ENCODE results near the gene KRT23. TPM values are rescaled to one million over a fixed set of nuclear protein-coding genes. Genes with fewer than 3 reads are reported as not detected.

Gene KRT23
- total and polyA plus RNA-seq, 2 of the 13 experiments (the other 11 are each of a cell fraction or from before 2014, with no cell fraction given), result 24.7 to 51.1 TPM

GRCh38 chr17:40951011-40951622, 13.7 kb upstream of the KRT23 start:
- no peak overlapping the region for H3K9ac ChIP-seq (ENCODE audit: insufficient read depth, low read depth, low read length)
- FAIRE-seq, result no peak
- intact Hi-C loops (cut with micrococcal nuclease; ENCODE audit: unreplicated experiment), result no loop called here
- no peaks in the 10 kb centered on the region for H3K27me3 ChIP-seq (ENCODE audit: control insufficient read depth in 1 of 2, insufficient read depth in 2 of 2, low read length in 2 of 2)
- H3K79me2 ChIP-seq (ENCODE audit: insufficient read depth, low read length), result no peaks in the 10 kb centered on the region
- H3K36me3 ChIP-seq (replicated peaks in 1 of 2; ENCODE audit: control insufficient read depth in 1 of 2, insufficient read depth in 2 of 2, low read length in 2 of 2), result no peaks in the 10 kb centered on the region; a peak in 1 of 5 replicates
- DNase-seq (ENCODE audit: low spot score), result peak; percentile 63
- no peaks in the 10 kb centered on the region for H3K9me3 ChIP-seq (ENCODE audit: low read length)
- TF ChIP-seq EP300 (IDR thresholded peaks at IDR 0.05; ENCODE audit: low read depth in 2 of 2, low read length in 2 of 2) (peak in 1 of 2 experiments; percentile 70; a peak in 2 of 4 replicates), EP300 (CRISPR knock-in tag; IDR thresholded peaks at IDR 0.05; ENCODE audit: borderline replicate concordance) (no peak), ZNF589 (CRISPR knock-in tag; conservative IDR thresholded peaks at IDR 0.05) (0 out of 2 replicates have a peak, but pooled peaks have one; percentile 38), FOSL2 (CRISPR knock-in tag; IDR thresholded peaks at IDR 0.05) (peak; percentile 45), ZNF44 (CRISPR knock-in tag; IDR thresholded peaks at IDR 0.05) (0 out of 2 replicates have a peak, but pooled peaks have one; percentile 28), ZNF260 (CRISPR knock-in tag; IDR thresholded peaks at IDR 0.05; ENCODE audit: borderline replicate concordance, low read depth) (no peak), TCF7 (IDR thresholded peaks at IDR 0.05; ENCODE audit: low read depth) (peak; percentile 62; the same call in 1 of the 2 replicates), HNF4A (CRISPR knock-in tag; IDR thresholded peaks at IDR 0.05) (0 out of 2 replicates have a peak, but pooled peaks have one; percentile 5), MED1 (CRISPR knock-in tag; IDR thresholded peaks at IDR 0.05) (0 out of 2 replicates have a peak, but pooled peaks have one; percentile 16), IKZF4 (CRISPR knock-in tag; IDR thresholded peaks at IDR 0.05; ENCODE audit: borderline replicate concordance, low read depth, not compliant biosample characterization) (no peak), NFATC3 (CRISPR knock-in tag; IDR thresholded peaks at IDR 0.05) (0 out of 2 replicates have a peak, but pooled peaks have one; percentile 27), CENPBD1 (CRISPR knock-in tag; IDR thresholded peaks at IDR 0.05; ENCODE audit: borderline replicate concordance, low read depth) (no peak)
- WGBS (ENCODE audit: low lambda C conversion rate), result 96% methylated on average over 2 of the region's 2 CpGs
- peaks cover 85% of the 10 kb centered on the region for H3K4me1 ChIP-seq (ENCODE audit: insufficient read depth, low read length)
- ATAC-seq, result no peak
- ChIA-PET CTCF (ENCODE audit: low intra/inter-chr PET ratio, low total read pairs) (no interaction called here), POLR2A (interaction anchor here (0.9 kb wide), 1 partner anchor 109 kb away, joined by 3 read pairs; the partner anchor contains the start of gene KRTAP2-3)
- no TSS peak for BruUV-seq (replicated peaks)
- no peak overlapping the region for H3K27ac ChIP-seq (ENCODE audit: extremely low read length, insufficient read depth, low read length)
- no peak overlapping the region for H3K4me2 ChIP-seq (ENCODE audit: low read depth, low read length)
- no peak overlapping the region for H2AFZ ChIP-seq (ENCODE audit: low read length)
- in situ Hi-C loops (cut with HindIII; ENCODE audit: extremely low pct_ligation_motif_present, low pct_unique_long_range_greater_than_20kb), result loop anchor here (10.0 kb wide), 1 partner anchor 104 kb away; the partner anchor contains the start of gene KRTAP2-2
- H4K20me1 ChIP-seq (ENCODE audit: insufficient read depth, low read length), result no peaks in the 10 kb centered on the region
- no peak overlapping the region for H3K4me3 ChIP-seq (replicated peaks in 1 of 3; ENCODE audit: insufficient read depth in 1 of 3, low read depth in 2 of 3, low read length in 3 of 3)
